Loucy (cell line): Measurements from ENCODE around the gene PRIMPOL.
A peak's percentile ranks its signal among the peaks of the same experiment; 100 is the strongest.

Experiments used
- H2AFZ ChIP-seq: fragments of 200-600 bp; sonication (generic); 2 replicates; pipeline ENCODE4 v1.6.0; 2016; ENCODE audit warnings: antibody characterized with exemption, mild to moderate bottlenecking, low read length, moderate library complexity
- H3F3A ChIP-seq: fragments of 200-600 bp; 2 replicates; pipeline ENCODE4 v1.6.0; 2016; ENCODE audit warnings: antibody characterized with exemption, low read depth, mild to moderate bottlenecking
- H3K27me3 ChIP-seq: fragments of 200-600 bp; sonication (generic); 2 replicates; pipeline ENCODE4 v1.6.1; 2014; ENCODE audit warnings: low read length, mild to moderate bottlenecking; ENCODE audit not compliant: insufficient read depth, poor library complexity, severe bottlenecking
- H3K36me3 ChIP-seq: fragments of 200-600 bp; sonication (generic); 2 replicates; pipeline ENCODE4 v1.6.1; 2016; ENCODE audit warnings: low read length; ENCODE audit not compliant: insufficient read depth
- H3K4me1 ChIP-seq: fragments of 200-600 bp; sonication (generic); 2 replicates; pipeline ENCODE4 v1.5.1; 2014; ENCODE audit warnings: low read length, mild to moderate bottlenecking; ENCODE audit not compliant: insufficient read depth, poor library complexity, severe bottlenecking
- H3K4me2 ChIP-seq: fragments of 200-600 bp; sonication (generic); 2 replicates; pipeline ENCODE4 v1.6.0; 2014; ENCODE audit warnings: antibody characterized with exemption, low read length, low read depth, mild to moderate bottlenecking; ENCODE audit not compliant: poor library complexity, severe bottlenecking
- H3K4me3 ChIP-seq: fragments of 200-600 bp; sonication (generic); 2 replicates; pipeline ENCODE4 v1.5.1; 2014; ENCODE audit warnings: low read length, mild to moderate bottlenecking, mixed read lengths; ENCODE audit not compliant: poor library complexity, severe bottlenecking
- H3K79me2 ChIP-seq: fragments of 200-600 bp; sonication (generic); 2 replicates; pipeline ENCODE4 v1.6.1; 2014; ENCODE audit warnings: low read length; ENCODE audit not compliant: insufficient read depth
- H3K9ac ChIP-seq: fragments of 200-600 bp; sonication (generic); 2 replicates; pipeline ENCODE4 v1.6.0; 2014; ENCODE audit warnings: mild to moderate bottlenecking, low read depth, low read length, moderate library complexity; ENCODE audit not compliant: poor library complexity, severe bottlenecking
- H3K9me2 ChIP-seq: fragments of 200-600 bp; sonication (generic); replicated peaks from 2 replicates; pipeline ENCODE4 v1.6.1; 2016; ENCODE audit warnings: low read depth, low read length, mixed read lengths
- H3K9me3 ChIP-seq: fragments of 200-600 bp; sonication (generic); 2 replicates; pipeline ENCODE4 v1.6.1; 2014; ENCODE audit warnings: mild to moderate bottlenecking, antibody characterized with exemption, low read length, low read depth; ENCODE audit not compliant: insufficient read depth
- H4K20me1 ChIP-seq: fragments of 200-600 bp; sonication (generic); 2 replicates; pipeline ENCODE4 v1.6.0; 2014; ENCODE audit warnings: antibody characterized with exemption, low read length, mild to moderate bottlenecking; ENCODE audit not compliant: insufficient read depth, poor library complexity, severe bottlenecking
- CTCF ChIP-seq: fragments of 200-600 bp; sonication (generic); conservative IDR thresholded peaks from 2 replicates; pipeline ENCODE4 v1.5.1; 2014; ENCODE audit warnings: mild to moderate bottlenecking, antibody characterized with exemption, low read length
- EZH2phosphoT487 ChIP-seq: fragments of 200-600 bp; IDR thresholded peaks from 2 replicates; pipeline ENCODE4 v1.6.1; 2018; ENCODE audit warnings: antibody characterized with exemption, mild to moderate bottlenecking, moderate library complexity, borderline replicate concordance

PRIMPOL gene

GRCh38 chr4:184669251-184669650, 19.7 kb downstream of the PRIMPOL start:
- no peaks in the 10 kb centered on the region for H3K27me3 ChIP-seq
- peak overlapping the region; percentile 41 for H3K9ac ChIP-seq
- H3K4me2 ChIP-seq = peak overlapping the region; percentile 79
- no peak overlapping the region for H3K4me3 ChIP-seq
- no peaks in the 10 kb centered on the region for H3K9me2 ChIP-seq
- H3K36me3 ChIP-seq = peaks cover 15% of the 10 kb centered on the region; the same call in 1 of the 2 replicates
- H2AFZ ChIP-seq = no peak overlapping the region
- TF ChIP-seq EZH2phosphoT487 (no peak), CTCF (no peak)
- no peaks in the 10 kb centered on the region for H3F3A ChIP-seq
- H3K79me2 ChIP-seq = no peaks in the 10 kb centered on the region
- H4K20me1 ChIP-seq = no peaks in the 10 kb centered on the region
- peaks cover 27% of the 10 kb centered on the region for H3K4me1 ChIP-seq
- H3K9me3 ChIP-seq = no peaks in the 10 kb centered on the region

GRCh38 chr4:184671101-184671500, 21.6 kb downstream of the PRIMPOL start:
- TF ChIP-seq EZH2phosphoT487 (no peak), CTCF (no peak)
- no peaks in the 10 kb centered on the region for H3K9me3 ChIP-seq
- no peak overlapping the region for H3K4me3 ChIP-seq
- H3F3A ChIP-seq = no peaks in the 10 kb centered on the region
- H3K36me3 ChIP-seq = peaks cover 15% of the 10 kb centered on the region; the same call in 1 of the 2 replicates
- H3K4me2 ChIP-seq = no peak overlapping the region
- H3K9ac ChIP-seq = no peak overlapping the region
- H3K27me3 ChIP-seq = no peaks in the 10 kb centered on the region
- H3K4me1 ChIP-seq = peaks cover 35% of the 10 kb centered on the region
- H4K20me1 ChIP-seq = no peaks in the 10 kb centered on the region
- no peaks in the 10 kb centered on the region for H3K9me2 ChIP-seq
- no peak overlapping the region for H2AFZ ChIP-seq
- no peaks in the 10 kb centered on the region for H3K79me2 ChIP-seq

GRCh38 chr4:184672741-184673140, 23.2 kb downstream of the PRIMPOL start:
- Histone ChIP-seq H3F3A (no peaks in the 10 kb centered on the region; the same call in 1 of the 2 replicates), H3K4me1 (peaks cover 33% of the 10 kb centered on the region)

More at GRCh38 chr4:184672741-184673140, 23.2 kb downstream of the PRIMPOL start:
- Histone ChIP-seq H3K9ac (no peak overlapping the region), H3K4me3 (no peak overlapping the region), H2AFZ (no peak overlapping the region), H3K36me3 (0 out of 2 replicates have a peak, but pooled peaks cover 11% of the 10 kb centered on the region), H3K4me2 (no peak overlapping the region), H3K27me3 (no peaks in the 10 kb centered on the region), H3K9me2 (no peaks in the 10 kb centered on the region), H4K20me1 (no peaks in the 10 kb centered on the region), H3K9me3 (no peaks in the 10 kb centered on the region), H3K79me2 (no peaks in the 10 kb centered on the region)
- no peak for TF ChIP-seq EZH2phosphoT487
- no peak for TF ChIP-seq CTCF
